NCI-H2107 treated with DMSO at 0.1 percent for 48 hours (cell line): ENCODE measurements around the gene PAAF1.
A peak's percentile ranks its signal among the peaks of the same experiment; 100 is the strongest.

Source experiments
- DNase-seq: peaks from one replicate; lab custom pipeline; 2025; ENCODE audit not compliant: unreplicated experiment; lab: John Stamatoyannopoulos, UW

Gene PAAF1

DNA sequence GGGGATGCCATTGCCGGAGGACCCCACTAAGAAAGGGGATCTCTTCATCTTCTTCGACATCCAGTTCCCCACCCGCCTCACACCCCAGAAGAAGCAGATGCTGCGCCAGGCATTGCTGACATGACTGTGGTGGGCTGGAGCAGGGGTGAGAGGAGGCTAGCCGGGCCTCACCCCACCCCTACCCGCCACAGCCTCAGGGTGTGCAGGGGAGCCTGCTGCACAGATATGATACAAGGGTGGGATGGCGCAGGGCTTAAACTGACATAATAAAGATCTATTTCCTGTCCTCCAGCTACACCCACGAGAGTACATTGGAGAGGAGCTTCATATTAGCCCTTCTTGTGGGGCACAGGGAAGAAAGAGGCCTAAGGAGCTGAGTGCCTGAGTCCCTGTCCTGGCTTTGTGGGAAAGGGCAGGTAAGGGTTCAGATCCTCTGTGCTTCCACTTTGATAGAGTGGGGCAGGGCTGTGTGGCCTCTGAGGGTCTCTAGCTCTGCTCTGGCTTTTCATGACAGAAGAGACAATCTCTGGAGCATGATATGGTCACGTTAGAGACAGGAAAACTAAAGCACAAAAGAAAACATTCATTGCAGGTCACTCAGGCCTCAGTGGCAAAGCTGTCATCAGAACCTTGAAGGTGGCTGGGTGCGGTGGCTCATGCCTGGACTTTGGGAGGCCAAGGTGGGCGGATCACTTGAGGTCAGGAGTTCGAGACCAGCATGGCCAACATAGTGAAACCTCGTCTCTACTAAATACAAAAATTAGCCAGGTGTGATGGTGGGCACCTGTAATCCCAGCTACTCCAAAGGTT is 93.4 kb downstream of the PAAF1 start:
- DNase-seq = no peak

DNA sequence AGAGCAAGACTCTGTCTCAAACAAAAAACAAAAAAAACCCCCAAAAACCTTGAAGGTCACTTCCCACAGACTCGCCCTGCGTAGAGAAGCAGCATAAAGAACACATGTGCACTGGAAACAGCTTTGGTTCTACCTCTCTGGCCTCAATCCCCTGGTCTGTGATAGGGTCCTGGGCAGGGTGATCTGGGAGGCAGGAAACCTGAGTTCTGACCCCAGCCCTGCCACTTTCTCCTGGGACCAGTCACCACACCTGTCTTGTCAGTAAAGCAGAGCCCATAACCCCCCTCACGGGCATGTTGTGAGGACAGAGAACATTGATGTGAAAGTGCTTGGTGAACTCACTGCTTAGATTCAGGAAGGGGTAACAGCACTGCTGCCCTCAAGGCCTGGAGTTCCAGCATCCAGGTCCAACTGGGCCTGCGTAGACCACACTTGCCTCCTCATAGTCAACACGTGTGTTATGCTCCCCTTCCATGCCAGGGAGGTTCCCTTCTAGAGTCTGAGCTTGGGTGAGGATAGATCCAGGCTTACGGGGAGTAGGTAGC is 94.4 kb downstream of the PAAF1 start:
- no peak for DNase-seq

DNA sequence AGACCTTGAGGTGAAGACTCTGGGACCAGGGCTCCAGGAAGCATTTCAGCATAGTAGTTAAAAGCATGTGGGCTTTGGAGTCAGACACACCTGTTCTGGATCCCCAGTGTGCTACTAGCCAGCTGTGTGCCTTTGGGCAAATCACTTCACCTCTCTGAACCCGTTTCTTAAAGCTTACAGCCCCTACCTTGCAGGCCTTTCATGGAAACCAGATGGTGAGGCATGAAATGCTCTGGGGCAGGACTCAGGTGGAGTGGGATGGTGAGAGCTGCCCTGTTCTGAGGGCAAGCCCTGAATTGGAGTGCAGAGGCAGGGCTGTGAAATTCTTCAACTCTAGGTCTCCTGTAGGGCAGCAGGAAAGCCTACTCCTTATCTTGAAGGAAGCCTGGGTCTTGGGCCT is 95.4 kb downstream of the PAAF1 start:
- no peak for DNase-seq

DNA sequence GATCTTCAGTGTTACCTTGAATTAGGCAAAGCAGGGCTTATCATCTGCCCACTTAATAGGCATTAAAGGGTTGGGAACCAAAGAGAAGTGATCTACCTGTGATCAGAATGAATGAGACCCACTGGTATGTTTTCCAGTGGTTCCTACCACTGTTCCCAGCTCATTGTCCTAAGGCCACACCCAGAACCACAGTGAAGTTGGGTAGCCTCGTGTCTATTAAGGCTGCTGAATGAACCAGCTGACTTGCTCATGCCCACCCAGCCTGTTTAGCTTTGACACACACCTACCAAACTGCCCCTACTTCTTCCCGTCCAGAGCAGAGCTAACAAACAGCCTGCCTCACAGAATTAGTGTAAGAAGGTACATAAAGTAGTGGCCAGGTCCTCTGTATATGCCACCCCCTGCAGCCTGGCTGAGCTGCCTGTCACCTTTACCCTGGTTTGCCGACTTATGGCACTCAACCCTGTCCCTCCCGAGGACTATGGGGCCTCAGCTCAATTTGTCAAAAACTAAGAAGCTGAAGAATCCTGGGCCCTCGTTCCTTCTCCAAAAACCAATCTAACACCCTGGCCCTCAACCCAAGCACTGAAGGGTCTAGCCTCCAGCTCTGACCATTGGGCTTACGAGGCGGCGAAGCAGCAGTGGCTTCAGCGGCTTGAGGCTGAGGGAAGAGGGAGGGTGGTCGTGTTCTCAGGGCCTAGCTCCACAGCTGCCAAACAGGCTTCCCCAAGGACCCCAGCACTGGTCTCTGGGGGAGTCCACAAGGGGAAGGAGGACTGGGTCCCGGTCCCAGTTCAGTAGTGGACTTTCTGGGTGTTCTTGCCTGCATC is 96.0 kb downstream of the PAAF1 start:
- DNase-seq = no peak

DNA sequence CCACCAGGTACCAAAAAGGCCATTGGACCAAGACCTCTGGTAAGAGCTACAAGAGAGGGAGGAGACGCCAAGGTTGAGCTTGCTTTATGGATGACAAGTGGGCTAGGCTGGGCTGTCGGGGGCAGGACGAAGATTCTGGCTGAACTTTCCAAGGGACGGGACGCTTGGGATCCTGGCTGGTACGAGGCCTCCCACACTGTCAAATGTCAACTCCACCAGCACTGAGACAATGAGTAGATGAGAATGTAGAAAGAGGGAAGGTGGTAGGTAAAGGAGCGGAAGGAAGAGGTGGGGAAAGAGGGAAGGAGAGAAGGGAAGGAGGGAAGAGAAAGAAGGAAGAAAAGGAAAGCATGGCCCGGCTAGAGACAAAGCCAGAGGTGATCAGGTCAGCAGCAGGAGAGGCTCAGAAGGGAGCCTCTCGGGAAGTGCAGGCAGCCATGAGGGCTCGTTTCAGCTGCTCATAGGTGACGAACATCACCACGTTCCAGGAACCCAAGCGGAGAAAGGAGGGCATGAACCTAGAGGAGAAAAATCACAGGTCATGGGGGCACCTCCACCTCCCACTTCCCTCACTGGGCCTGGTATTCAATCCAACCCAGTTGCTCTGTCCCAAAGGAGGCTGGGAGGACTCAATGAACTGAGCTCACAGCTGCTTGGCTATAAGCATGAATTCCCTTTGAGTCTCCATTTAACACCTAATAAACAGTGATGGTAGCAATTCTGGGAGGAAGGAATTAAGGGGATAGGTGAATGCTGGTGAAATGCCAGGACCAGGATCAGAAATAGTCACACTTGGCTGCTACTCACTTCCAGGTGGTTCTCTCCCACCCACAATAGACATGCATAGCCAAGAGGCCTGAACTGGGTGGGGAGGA is 98.0 kb downstream of the PAAF1 start:
- DNase-seq = no peak

DNA sequence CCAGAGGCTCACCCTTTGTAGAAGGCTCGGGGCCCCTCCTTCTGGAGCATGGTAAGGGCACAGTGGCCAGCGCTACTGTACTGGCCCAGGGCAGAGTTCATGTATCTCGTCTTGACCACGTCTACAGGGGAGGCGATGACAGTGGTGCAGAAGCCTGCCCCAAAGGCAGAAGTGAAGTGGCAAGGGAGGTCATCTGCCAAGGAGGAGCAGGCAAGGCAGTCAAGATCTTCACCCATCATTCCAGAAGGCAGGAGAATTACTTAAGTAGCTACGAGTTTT is 98.6 kb downstream of the PAAF1 start:
- DNase-seq = no peak

DNA sequence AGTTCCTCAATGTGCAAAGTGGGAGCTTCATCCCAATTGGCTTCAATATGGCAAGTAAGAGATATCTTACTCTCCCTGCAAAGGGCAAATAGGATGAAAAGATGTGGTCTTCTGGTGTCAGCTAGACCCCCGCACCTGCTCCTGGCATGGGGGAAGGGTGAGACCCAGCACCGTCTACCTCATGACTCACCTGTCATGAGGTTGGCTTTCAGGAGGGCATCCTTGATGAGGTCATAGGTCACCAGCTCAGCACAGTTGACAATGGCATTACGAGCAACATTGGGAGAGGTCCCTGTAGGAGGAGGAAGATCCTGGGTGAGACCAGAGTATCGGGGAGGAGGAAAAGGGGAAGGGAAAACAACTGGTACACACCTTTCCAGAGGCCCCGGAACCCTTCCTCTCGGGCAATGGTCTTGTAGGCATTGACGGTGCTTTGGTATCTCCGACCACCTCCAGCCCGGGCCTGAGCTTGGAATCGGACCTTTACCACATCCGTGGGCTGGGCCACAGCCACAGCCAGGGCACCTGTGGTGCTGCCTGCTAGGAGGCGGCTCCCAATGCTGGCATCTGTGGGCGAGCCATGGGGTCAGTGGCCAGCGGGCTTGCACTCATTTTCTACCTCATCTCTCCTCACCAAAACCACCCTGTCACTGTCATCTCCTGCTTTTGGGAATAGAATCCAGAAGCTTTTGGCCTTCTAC is 99.8 kb downstream of the PAAF1 start:
- no peak for DNase-seq

DNA sequence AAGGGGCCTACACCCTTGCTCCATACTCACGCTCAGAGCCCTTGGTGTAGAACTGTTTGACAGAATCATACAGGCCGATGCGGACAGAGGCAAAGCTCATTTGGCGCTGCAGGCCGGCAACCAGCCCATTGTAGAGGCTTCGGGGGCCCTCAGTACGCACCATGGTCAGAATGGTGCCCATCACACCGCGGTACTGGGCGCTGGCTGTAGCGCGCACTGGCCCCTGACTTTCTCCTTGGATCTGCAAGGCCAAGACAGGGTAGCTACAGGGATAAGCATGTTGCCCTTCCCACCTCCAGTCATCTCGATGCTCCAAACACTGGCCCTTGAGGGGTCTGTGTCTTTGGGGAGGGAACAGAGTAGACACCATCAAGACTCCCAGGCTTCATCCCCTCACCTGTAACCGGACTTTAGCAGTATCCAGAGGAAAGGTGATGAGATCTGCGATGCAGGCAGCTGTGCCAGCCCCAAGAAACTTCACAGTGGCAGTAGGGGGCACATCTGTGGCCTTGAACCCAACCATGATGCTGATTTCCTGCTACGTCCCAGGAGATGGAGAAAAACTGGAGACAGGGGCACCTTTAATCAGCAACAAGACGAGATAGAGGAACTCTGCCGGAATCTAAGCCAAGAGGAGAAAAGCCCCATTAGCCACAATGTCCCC is 101.2 kb downstream of the PAAF1 start:
- no peak for DNase-seq

DNA sequence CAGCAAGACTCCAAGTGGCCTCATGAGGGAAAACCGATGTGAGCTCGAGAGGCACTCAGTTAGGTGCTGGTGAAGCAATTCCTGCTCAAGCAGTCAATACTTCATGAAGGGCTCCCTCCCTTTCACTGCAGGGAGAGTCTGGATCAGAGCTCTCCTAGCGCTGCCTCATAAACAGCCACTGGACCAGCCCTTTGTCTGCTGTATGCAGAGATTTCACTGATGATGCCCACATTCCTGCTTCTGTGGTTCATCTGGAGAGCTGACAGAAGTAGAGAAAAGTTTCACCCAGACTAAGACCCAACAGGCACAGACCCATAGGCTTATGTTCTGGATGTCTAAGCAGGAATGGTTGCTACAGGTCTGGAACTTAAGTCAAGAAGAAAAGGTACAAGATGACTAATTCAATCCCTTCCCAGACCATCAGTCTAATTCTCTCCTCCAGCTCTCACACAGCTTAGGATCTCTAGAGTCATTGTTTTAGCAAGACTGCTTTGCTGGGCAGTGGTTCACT is 101.8 kb downstream of the PAAF1 start:
- DNase-seq = no peak

DNA sequence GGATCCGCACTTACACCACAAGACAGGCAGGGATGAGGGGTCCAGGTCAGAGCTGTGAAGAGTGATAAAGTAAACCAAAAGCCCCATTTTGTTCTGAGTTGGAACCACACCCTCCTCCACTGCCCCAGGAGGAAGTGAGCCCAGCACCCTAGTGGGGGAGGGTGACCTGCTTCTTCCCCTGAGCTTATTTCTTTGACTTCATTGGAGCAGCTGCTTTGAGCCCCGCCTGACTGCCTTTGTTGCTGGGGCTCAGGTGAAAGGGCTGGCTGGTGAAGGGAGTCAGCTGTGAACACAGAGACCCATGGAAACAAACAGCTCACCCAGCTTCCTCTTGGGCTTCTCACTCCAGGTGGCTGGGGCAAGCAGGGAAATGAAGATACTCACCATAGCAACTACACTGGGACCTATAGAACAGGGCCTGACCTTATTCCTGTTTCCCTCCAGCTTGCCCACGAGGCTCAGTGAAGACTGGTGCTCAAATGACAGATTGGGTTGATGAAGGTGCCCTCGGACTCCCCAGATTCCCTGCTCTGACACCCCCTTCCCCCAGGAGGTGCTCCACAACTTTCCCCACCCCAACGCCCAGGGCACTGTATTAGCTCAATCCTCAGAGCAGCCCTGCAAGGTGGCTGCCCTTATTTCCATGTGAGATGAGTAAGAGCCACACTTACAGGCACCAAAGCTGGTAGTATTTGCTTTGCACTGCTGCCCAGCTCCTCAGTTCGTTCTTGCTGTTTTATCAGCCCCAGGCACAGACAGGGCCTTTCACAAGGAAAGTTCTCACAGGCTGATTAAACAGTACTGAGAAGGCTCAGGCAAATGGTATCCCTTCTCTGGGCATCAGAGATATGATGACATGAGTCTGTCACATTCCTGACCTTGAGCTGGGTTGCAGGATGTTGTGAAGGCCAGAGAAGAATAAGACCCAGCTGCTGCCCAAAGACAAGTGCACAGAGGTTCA is 103.5 kb downstream of the PAAF1 start:
- DNase-seq = peak; percentile 77
